Measurements from ENCODE around the gene CLEC9A.
"Not testable (repeated sequence)": the region's sequence is repeated elsewhere in the genome, so short reads cannot be mapped to it uniquely, and the experiment has no call there.

The CLEC9A gene

GRCh38 chr12:10030446-10030845, at the start of gene CLEC9A:
Gene CLEC9A (plus strand): TSS chr12:10030682. CDS start chr12:10052688, 22,006 bp downstream.
- DNase-seq = no peak

- no peak for DNase-seq
Measured at GRCh38 chr12:9991876-9992275, 38.6 kb upstream of the CLEC9A start.

DNA sequence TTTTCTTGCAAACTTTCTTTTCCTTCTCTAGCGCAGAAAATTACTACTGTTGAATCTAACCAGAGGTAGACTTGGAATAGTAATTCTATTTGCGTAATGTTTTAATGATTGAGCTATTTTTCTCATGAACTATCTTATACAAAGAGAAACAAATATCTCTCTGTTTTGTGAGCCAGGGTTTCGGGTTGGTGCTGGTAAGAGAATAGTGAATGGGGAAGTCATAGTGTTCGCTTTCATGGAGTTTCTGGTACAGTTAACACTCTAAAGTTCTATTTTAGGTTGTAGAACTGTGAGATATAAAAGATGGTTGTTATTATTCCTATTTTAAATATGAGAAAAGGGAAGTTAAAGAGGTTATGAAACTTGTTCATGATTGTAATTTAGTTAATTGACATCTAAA, 38.2 kb upstream of the CLEC9A start:
- no peak for DNase-seq

- DNase-seq = no peak
Measured at GRCh38 chr12:9999016-9999415, 31.5 kb upstream of the CLEC9A start, which contains the start of gene CLEC1B. Gene CLEC1B (minus strand): TSS chr12:9999121. CDS start chr12:9999100, 21 bp downstream.

GRCh38 chr12:10001171-10001776, 29.2 kb upstream of the CLEC9A start:
- DNase-seq = no peak

- DNase-seq = no peak
Measured at GRCh38 chr12:10012630-10013330, 17.7 kb upstream of the CLEC9A start.

- no peak for DNase-seq
Measured at GRCh38 chr12:10015450-10015849, 15.0 kb upstream of the CLEC9A start.

GRCh38 chr12:10016881-10017280, 13.6 kb upstream of the CLEC9A start:
- no peak for DNase-seq

GRCh38 chr12:10018386-10018785, 12.1 kb upstream of the CLEC9A start:
- DNase-seq = no peak

- no peak for DNase-seq
Measured at GRCh38 chr12:10021342-10021741, 9.1 kb upstream of the CLEC9A start.

DNA sequence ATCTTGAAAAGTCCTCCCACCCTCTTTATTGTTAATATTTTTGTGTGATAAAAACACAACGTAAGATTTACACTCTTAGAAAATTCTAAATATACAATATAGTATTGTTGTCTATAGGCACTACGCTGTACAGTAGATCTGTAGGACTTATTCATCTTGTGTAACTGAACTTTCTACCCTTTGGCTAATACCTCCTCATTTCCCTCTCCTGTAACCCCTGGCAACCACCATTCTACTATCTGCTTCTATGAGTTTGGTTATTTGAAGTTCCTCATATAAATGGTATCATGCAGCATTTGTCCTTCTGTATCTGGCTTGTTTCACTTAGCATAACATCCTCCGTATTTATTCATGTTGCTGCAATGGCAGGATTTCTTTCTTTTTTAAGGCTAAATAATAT, 5.2 kb upstream of the CLEC9A start:
- DNase-seq = no peak

GRCh38 chr12:10026666-10027065, 3.8 kb upstream of the CLEC9A start:
- DNase-seq = not testable (repeated sequence)

GRCh38 chr12:10027311-10027710, 3.2 kb upstream of the CLEC9A start:
- no peak for DNase-seq

DNA sequence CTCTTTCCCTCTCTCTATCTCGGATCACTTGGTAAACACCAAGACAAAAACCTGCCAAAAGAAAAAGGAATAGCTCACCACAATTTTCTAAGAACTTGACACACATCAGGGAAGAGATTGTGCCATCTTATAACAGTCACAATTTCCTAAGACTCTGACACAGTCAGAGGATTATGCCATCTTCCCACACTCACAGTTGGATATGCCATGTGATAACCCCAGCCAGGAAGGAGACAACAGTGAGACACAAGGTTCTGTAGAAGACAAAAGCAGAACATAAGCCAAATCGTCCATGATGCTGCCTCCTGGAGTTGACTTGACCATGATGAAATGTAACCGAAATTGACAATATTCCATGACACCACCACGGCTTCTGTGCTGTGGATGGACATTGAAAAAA, 2.8 kb upstream of the CLEC9A start:
- DNase-seq = no peak

GRCh38 chr12:10031321-10031720, 839 bp downstream of the CLEC9A start:
- no peak for DNase-seq

GRCh38 chr12:10031771-10032175, 1.3 kb downstream of the CLEC9A start:
- no peak for DNase-seq

DNA sequence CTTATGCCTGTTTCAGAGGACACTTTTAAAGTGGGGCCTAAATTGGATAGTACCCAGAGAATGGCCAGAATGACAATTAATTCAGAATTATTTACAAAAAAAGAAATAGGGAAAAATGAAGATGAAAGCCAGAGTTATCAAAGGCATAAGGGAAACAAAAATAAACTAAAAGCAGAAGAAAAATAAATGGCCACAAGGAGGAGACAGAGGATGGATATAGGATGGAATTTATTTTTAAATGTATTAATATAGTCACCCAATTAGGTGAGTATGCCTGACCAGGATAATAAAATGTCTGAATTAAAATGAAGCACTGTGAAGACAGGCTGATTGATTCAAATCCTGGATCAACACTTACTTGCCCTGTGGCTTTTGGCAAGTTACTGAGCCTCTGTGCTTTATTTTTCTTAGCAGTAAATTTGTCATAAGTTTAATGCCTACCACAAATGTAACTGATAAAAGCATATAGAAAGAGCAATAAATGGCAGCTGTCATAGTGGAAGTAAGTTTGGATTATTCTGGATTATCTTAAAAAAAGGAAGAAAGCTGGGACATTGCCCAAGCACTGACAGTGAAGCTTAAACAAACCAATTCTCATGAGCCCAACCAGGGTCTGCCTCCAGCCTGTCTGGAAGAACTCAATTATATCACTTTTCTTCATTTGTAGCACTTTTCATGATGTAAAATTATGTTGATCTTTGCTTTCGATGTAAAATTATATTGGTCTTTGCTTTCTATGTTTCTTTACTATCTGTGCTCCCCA, 3.5 kb downstream of the CLEC9A start:
- DNase-seq = no peak

GRCh38 chr12:10042167-10042566, 11.7 kb downstream of the CLEC9A start:
- DNase-seq = no peak

DNA sequence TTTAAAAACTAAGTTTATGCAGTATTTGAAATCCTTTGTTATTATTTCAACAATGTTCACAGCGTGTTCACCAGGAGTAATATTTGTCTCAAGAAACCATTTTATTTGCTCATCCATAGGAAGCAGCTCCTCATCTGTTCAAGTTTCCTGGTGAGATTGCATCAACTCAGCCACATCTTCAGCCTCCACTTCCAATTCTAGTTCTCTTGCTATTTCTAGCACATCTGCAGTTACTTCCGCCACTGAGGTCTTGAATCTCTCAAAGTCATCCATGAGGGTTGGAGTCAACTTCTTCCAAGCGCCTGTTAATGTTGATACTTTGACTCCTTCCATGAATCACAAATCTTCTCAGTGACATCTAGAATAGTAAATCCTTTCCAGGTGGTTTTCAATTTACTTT, 18.0 kb downstream of the CLEC9A start:
- no peak for DNase-seq

- no peak for DNase-seq
Measured at GRCh38 chr12:10052193-10052913, 21.9 kb downstream of the CLEC9A start.

DNA sequence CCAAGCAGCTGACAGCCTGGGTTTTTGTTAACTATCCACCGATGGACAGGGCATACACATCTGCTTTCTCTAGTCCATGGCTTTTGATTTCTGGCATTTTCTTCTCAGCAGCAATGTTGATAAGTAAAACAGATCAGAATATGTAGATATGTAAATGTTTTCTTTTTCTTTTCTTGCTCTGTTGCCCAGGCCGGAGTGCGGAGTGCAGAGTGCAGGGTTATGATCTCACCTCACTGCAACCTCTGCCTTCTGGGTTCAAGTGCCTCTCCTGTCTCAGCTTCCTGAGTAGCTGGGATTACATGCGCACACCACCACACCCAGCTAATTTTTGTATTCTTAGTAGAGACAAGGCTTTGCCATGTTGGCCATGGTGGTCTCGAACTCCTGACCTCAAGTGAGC, 27.9 kb downstream of the CLEC9A start:
- DNase-seq = no peak

GRCh38 chr12:10065241-10065640, 34.8 kb downstream of the CLEC9A start:
- no peak for DNase-seq

DNA sequence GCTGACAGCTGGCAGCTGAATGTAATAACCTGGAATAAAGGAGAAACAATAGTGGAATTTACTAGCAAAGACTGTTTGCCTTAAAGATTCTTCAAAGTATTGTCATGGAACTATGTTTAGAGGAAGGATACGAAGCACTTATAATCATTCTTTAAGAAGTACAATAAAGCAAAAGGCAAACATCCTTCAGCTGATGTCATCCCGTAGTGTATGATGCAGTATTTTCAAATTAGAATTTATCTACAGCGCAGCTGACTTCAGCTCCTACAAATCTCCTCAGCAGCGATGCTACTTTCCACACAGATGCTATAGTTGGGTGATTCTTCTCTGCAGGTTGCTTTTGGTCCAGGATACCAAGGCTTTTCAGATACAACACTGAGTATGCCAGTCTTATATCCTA, 36.8 kb downstream of the CLEC9A start:
- no peak for DNase-seq

Data from stimulated activated CD4-positive, alpha-beta T cell treated with anti-CD3 and anti-CD28 coated beads, Interleukin-15, amount 100 ng/mL, for 24 hours (primary cell).